HG02884 (cell line): ENCODE data around the gene LRRC8B.
"Not testable (repeated sequence)": the region's sequence is repeated elsewhere in the genome, so short reads cannot be mapped to it uniquely, and the experiment has no call there.

Experiments
- ATAC-seq: cut with Tn5 transposase; IDR thresholded peaks from one replicate; pipeline ENCODE4 v1.9.1; 2021; ENCODE audit warnings: mild to moderate bottlenecking, moderate library complexity; ENCODE audit not compliant: unreplicated experiment

The LRRC8B gene

GRCh38 chr1:89578946-89579684 is 54.5 kb downstream of the LRRC8B start:
- ATAC-seq = no peak

GRCh38 chr1:89580036-89580435 is 55.4 kb downstream of the LRRC8B start:
- no peak for ATAC-seq

- ATAC-seq = no peak
These were observed 57.2 kb downstream of the LRRC8B start for GRCh38 chr1:89581859-89582258.

GRCh38 chr1:89582571-89582970 is 57.9 kb downstream of the LRRC8B start:
- no peak for ATAC-seq

GRCh38 chr1:89584211-89584610 is 59.6 kb downstream of the LRRC8B start:
- ATAC-seq = no peak

- ATAC-seq = no peak
These were observed 60.2 kb downstream of the LRRC8B start for GRCh38 chr1:89584781-89585180.

GRCh38 chr1:89587729-89588161 is 63.1 kb downstream of the LRRC8B start:
- no peak for ATAC-seq

GRCh38 chr1:89588480-89588879 is 63.9 kb downstream of the LRRC8B start:
- ATAC-seq = no peak

GRCh38 chr1:89589515-89589914 is 64.9 kb downstream of the LRRC8B start:
- no peak for ATAC-seq

GRCh38 chr1:89590341-89591080 is 65.9 kb downstream of the LRRC8B start:
- no peak for ATAC-seq

- ATAC-seq = not testable (repeated sequence)
These were observed 68.3 kb downstream of the LRRC8B start for GRCh38 chr1:89592861-89593302.

- no peak for ATAC-seq
These were observed 69.6 kb downstream of the LRRC8B start for GRCh38 chr1:89594096-89594740.

- ATAC-seq = no peak
These were observed 72.1 kb downstream of the LRRC8B start for GRCh38 chr1:89596698-89597097.

- peak; percentile 54 for ATAC-seq
These were observed 74.1 kb downstream of the LRRC8B start for GRCh38 chr1:89598450-89599331.

- ATAC-seq = peak; percentile 16
These were observed 74.7 kb downstream of the LRRC8B start for GRCh38 chr1:89599332-89599630.

GRCh38 chr1:89600451-89601224 is 76.0 kb downstream of the LRRC8B start:
- ATAC-seq = no peak

GRCh38 chr1:89602871-89603404 is 78.3 kb downstream of the LRRC8B start:
- ATAC-seq = no peak

- no peak for ATAC-seq
These were observed 79.2 kb downstream of the LRRC8B start for GRCh38 chr1:89603651-89604413.

GRCh38 chr1:89604414-89604735 is 79.7 kb downstream of the LRRC8B start:
- ATAC-seq = no peak
